ENCODE measurements around the gene GPR32.

GPR32 gene

DNA sequence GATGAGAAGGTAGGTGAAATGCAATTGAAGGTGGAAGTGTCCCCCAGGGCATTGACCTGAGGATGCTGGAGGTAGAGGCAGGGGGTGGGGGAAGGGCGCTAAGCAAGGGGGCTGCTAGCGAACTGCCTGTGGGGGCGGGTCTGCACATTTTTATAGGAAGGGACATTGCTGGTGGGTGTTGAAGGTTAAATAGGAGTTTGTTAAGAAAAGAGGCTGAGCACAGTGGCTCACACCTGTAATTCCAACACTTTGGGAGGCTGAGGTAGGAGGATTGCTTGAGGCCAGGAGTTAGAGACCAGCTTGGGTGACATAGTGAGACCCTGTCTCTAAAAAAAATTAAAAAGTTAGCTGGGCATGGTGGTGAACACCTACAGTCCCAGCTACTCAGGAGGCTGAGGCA lies 14.4 kb downstream of the GPR32 start:
- no peak for DNase-seq

DNA sequence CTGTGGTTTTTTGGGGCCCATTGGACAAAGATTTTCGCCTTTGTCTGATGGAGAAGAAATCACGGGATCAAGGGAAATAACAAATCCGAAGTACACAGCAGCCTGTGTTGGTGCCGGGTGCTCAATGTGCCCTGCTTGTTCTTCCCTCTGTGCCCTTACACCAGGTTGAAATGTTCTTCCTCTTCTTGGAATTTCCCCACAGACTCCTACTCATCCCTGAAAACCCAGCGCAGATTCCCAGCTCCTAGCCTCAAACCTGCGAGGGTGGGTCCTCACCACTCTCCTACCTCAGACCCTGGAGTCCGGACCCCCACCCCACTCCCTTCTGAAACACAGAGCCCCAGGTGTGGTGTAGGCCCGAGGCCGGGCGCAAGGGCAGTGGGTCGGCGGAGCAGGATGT lies 15.1 kb downstream of the GPR32 start:
- DNase-seq = no peak

DNA sequence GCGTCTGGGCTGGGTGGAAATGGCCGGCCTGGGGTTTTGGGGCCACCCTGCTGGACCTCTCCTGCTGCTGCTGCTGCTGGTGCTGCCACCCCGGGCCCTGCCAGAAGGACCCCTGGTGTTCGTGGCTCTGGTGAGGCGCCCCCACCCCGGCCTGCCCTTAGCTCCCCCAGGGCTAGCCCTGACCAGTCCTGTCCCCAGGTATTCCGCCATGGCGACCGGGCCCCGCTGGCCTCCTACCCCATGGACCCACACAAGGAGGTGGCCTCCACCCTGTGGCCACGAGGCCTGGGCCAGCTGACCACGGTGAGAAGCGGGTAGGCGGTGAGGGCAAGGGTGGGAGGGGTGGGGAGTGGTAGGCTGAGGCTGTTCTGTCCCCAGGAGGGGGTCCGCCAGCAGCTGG lies 20.1 kb downstream of the GPR32 start, which contains the start of gene ACP4:
Gene ACP4 (plus strand): TSS at position 20 of the 400 bp plus-strand sequence. CDS start 0 bp downstream, at position 20.
- no peak for DNase-seq

DNA sequence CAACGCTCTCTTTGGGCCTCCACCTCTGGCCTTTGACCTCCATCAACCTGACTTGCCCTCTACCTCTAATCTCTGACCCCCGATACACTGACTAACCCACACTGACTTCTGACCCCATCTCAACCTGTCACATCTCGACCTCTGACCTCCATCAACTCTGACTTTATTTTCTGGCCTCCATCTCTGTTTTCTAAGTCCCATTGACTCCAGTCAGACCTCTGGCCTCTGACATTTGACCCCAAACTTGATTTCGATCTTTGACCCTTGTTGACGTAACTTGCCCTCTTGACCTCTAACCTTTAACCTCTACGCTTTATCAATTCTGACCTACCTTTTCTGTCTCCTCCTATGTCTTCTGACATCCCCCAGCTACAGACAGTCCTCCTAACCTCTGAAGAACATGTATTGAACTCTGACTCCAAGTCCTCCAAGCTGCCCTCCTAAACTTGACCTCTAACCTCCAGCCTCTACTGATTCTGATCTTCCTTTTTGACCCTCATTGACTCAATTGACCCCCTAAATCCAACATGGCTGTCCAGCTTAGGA lies 20.7 kb downstream of the GPR32 start:
- no peak for DNase-seq

DNA sequence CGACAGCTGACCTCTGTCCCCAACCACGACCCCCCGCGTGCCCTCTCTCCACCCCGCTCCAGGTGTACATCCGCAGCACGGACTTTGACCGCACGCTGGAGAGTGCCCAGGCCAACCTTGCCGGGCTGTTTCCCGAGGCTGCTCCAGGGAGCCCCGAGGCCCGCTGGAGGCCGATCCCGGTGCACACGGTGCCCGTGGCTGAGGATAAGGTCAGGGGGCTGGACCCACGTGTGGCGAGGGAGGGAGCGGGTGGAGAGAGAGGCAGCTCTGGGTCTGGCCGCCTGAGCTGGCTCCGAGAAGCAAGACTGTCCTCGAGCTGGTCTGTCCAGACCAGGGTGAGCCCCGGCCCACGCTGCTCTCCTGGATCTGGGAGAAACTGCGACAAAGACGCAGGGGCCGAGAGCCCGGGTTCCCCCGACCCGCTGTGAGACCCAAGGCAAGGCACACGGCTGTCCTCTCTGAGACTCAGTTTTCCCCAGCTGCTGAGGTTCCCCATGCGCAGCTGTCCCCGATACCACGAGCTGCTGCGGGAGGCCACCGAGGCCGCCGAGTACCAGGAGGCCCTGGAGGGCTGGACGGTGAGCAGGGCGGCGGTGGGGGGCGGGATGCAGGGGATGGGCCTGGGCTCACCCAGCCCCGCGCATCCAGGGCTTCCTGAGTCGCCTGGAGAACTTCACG lies 21.5 kb downstream of the GPR32 start:
- DNase-seq = no peak

DNA sequence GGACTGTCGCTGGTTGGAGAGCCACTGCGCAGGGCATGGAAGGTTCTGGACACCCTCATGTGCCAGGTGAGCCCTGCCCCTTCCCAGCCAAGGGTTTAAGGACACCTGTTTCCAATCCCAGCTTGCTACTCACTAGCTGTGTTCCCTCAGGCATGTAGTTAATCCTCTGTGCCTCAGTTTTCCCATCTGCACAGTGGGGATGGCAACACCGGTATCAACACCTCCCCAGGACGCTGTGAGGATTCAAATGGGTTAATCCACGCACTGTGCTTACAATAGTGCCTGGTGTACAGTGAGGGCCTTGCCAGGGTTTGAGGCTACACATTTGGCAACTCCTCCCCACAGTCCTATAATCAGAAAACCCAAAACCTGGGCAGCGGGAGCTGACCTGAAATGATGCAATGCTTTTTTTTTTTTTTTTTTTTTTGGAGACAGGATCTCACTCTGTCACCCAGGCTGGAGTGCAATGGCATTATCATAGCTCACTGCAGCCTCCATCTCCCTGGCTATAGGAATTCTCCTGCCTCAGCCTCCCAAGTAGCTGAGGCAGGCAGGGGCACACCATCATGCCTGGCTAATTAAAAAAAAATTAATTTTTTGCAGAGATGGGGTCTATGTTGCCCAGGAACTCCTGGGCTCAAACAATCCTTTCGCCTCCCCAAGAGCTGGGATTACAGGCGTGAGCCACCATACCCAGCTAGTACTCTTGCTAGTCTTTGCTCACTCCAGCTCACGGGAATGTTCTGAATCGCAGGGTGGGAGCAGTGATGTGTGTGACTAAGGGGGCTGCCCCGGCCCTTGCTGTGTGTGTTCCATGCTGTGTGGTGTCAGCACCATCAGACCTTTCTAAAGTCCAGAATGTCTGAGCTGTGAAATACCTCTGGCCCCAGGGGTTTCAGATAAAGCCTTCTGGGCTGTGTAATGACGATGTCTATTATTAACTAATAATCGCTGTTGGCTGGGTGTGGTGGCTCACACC lies 22.3 kb downstream of the GPR32 start:
- DNase-seq = no peak

DNA sequence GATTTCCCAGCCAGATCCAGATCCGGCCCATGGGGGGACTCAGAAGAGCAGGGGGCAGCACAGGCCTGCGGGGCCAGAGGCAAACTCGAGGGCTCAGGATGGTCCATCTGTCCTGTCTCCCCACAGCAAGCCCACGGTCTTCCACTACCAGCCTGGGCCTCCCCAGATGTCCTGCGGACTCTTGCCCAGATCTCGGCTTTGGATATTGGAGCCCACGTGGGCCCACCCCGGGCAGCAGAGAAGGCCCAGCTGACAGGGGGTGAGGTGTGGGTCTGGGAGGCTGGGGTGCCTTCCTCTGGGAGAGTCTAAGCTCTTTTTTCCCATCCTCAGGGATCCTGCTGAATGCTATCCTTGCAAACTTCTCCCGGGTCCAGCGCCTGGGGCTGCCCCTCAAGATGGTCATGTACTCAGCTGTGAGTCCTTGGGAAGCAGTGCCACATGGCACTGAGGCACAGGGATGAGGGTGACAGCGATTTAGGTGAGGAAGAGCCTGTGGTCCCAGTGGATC lies 23.3 kb downstream of the GPR32 start:
- DNase-seq = no peak

DNA sequence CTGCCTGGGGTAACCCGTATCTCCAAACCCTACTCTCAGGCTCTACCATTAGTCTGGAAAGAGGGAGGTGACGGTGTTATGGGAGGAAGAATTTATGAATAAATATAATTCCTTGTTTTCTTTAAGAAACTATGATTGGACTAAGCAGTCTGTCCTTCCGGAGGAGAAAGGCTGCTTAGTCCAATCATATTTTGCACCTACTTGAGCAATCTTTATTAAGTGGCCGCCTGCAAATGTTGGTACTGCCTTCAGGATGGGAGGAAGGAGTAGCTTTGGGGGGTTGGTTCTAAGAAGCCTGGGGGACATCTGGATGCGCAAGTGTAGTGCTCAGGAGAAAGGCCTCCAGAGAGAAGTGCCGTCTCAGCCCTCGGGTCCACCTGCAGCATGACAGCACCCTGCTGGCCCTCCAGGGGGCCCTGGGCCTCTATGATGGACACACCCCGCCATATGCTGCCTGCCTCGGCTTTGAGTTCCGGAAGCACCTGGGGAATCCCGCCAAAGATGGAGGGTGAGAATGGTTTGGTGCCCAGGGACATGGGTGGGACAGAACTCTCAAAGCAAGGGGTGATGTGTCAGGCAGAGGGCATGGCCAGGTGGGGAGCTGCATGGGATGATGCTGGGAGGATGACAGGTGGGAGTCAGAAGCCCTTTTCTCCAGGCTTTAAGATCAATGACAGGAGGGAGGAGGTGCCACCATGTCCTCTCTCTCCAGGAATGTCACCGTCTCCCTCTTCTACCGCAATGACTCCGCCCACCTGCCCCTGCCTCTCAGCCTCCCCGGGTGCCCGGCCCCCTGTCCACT lies 24.0 kb downstream of the GPR32 start:
- peak; percentile 65 for DNase-seq

DNA sequence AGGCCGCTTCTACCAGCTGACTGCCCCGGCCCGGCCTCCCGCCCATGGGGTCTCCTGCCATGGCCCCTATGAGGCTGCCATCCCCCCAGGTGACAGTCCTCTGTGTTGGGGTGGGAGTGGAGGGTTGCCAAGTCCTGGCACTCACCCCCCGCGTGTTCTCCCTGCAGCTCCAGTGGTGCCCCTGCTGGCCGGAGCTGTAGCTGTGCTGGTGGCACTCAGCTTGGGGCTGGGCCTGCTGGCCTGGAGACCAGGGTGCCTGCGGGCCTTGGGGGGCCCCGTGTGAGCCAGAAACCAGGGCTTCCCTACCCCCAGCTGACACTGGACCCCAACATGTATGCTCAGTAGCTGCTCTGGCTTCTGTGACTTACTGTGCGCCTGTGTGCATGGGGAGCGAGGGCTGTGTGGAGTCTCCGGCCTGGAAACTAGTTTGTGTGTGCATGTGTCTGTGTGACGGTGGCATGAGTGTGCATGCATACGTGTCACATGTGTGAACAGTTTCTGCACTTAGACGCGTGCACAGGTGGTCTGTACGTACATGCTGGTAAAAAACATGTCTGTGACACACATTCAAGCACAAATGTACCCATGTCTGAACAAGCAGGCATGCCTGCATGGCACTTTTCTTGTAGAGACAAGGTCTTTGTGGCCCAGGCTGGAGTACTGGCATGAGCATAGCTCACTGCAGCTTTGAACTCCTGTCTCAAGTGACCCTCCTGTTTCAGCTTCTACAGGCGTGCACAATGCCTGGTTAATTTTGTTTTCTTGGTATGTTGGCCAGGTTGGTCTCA lies 24.8 kb downstream of the GPR32 start:
- DNase-seq = peak; percentile 63

DNA sequence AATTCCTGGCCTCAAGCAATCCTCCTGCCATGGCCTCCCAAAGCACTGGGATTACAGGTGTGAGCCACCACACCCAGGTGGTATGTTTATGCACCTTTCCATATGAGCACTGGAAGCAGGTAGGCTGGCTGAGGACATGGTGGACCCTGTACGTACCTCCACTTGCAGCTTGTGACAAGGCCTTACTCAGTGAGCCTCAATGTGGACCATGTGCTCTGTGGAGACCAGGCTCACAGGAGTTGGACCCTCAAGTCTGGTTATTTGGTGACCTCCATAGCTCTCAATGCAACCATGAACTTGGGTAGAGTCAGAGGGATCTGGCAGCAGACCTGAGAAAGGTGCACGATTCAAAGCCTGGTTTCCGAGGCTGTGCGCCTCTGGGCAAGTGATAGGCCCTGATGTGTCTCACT lies 25.4 kb downstream of the GPR32 start:
- peak; percentile 25 for DNase-seq

DNA sequence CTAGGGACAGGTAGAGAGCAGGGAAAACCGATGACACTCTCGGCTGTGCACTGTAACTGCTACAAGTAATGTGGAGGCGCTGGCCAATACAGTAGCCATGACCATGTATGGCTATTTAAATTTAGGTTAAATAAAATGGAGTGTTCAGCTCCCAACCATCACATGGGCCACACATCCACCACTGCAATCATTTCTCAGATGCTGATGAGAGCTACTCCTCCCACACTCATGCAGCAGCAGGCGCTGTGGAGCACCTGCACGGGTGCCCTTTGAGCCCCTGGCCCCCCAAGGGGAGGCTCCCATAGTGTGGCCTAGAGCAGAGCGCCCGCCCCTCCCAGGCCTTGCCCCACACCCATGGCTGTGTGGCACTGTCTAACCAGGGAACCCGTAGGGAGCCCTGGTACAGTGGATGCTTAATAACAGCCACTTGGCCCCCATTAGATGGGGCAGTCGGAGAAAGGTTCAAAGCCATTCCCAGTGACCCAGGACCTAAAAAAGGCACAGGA lies 25.9 kb downstream of the GPR32 start:
- DNase-seq = peak; percentile 41

DNA sequence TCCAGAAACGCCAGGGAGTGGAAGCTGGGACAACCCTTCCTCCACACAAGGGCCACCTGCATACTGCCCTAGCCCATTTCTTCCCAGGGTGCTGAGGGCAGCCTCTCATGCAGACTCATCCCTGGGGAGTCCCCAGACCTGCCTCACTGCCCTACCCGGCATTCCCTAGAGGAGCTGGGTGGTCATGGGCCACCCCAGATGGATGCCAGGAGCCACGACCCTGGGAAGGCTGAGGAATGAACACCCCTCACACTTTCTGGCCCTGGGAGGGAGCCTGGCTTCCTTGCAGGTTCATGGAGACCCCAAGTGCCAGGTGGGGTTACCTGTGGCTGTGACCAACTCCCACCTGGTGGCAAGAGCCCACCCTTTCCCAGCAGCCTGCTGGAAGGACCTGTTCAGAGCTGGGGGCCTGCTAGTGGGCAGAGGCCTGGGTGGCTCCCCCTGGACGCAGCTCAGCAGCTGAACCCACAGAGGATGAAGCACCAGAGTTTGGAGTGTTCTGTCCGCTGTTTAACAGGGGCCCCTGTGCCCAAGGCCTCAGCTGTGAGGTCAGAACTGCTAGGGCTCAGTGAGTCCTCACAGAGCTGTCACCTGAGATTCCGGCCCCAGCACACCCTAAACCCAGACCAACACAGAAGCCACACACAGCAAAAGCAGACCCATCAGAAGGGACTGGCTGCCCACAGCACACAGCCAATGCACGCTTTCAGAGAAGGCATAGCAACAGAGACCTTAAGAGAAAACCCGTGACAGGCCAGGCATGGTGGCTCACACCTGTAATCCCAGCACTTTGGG lies 26.6 kb downstream of the GPR32 start:
- DNase-seq = no peak

DNA sequence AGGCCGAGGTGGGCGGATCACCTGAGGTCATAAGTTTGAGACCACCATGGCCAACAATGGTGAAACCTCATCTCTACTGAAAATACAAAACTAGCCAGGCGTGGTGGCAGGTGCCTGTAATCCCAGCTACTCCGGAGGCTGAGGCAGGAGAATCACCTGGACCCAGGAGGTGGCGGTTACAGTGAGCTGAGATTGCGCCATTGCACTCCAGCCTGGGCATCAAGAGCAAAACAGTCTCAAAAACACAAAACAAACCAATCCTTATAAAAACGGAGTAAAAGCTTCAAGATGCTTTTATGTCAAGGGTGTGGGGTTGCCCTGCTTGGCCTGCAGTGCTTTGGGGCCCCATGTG lies 27.1 kb downstream of the GPR32 start:
- DNase-seq = no peak

DNA sequence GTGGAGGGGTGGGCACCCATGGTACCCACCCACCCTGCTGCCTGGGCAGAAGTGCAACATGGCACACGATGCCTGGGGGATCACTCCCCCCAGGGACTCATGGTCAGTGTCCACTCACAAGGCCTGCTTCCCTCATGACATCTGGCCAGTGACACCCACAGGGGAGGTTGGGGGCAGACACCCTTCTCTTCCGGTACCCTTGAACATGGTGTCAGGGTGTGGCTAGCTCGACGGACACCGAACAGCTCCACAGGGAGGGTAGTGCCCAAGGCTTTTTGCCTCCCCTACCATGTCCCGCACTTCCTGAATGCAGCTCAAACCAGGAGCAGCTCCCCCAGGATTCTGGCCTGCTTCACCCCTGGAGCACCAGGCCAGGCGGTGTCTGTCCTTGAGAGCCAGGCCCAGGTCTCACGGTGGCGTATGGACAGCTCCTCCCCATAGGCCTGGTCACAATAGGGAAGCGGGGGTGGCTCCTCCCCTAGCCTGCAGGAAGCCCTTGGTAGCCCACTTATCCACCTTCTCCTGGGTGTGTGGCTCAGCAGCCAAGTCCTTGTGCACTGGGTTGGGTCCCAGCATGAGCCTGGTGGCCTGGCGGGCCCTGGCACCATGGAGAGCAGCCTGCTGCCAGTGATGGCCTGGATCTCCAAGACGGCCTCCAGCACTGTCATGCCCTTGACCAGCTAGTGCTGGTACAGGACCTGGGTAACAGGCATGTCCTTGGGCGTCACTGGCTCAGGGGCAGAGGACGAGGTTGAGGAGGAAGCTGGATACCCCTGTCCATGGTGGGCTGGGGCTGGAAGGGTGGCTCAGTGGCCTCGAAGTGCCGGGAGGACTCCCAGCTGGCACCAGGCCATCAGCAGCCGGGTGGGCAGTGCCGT lies 27.8 kb downstream of the GPR32 start:
- no peak for DNase-seq

DNA sequence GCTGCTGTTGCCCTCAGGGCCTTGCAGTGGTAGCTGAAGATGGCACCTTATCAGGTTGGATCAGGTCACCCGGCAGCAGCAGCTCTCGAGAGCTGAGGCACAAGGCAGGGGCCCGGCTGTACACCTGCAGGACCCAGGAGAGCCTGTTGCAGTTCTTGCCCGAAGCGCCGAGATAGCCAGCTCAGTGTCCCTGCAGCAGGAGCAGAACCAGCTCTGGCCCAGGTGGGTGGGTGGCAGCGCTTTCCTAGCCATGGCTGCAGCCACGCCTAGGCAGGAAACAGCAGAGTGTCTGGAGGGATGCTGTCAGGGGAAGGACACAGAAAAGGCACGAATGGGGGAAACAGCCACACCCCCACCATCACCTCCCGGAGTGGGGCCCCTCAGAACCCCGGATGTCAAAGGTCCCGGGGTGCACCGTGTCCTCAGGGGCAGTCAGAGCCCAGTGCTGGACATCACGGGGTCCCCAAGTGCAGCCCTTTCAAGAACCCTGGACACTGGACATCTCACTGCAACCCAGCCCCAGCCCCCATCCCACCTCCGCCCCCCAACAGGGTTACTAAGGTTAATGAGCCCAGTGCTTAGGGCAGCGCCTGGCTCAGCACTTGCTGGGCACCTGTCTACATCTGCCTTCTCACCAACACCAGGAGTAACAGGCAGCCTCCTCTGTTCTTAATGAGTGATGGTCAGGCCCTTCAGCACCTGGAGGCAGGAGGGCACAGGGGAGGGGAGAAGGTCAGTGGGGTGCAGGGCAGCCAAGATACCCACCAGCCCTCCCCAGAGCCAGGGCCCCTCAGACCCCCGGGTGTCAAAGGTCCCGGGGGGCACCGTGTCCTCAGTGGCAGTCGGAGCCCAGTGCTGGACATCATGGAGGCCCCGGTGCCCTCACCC lies 28.6 kb downstream of the GPR32 start:
- DNase-seq = no peak

DNA sequence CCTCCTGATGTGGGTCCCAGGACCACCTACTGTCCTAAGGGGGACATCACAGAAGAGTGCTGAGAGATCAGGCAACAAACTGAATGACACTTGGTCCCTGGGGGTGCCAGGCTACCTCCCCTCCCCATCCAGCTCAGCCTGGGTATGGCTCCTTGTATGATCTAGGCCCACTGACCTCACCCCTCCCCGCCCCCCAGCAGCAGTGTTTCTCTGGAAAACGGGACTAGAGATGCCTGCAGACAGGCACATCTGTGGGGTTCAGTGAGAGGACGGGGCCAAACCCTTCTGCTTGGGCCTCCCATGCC lies 29.2 kb downstream of the GPR32 start:
- no peak for DNase-seq

DNA sequence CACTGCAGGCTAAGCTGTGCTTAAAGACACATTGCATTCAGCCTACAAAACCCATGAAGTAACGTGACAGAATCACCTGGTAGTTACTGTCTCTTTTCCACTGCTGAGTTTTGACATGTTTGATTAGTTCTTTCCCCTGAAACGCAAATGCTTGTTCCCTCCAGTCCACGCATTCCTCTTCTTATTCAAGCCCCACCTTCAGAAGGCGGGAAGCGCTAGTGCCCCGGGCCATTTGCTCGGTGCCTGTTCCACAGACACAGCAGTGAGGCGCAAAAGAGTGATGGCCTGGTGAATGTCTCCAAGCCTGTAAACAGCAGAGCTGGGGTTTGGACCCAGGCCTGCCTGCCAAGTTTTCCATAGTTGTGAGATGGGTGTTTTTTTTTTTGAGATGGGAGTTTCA lies 30.8 kb downstream of the GPR32 start:
- no peak for DNase-seq

DNA sequence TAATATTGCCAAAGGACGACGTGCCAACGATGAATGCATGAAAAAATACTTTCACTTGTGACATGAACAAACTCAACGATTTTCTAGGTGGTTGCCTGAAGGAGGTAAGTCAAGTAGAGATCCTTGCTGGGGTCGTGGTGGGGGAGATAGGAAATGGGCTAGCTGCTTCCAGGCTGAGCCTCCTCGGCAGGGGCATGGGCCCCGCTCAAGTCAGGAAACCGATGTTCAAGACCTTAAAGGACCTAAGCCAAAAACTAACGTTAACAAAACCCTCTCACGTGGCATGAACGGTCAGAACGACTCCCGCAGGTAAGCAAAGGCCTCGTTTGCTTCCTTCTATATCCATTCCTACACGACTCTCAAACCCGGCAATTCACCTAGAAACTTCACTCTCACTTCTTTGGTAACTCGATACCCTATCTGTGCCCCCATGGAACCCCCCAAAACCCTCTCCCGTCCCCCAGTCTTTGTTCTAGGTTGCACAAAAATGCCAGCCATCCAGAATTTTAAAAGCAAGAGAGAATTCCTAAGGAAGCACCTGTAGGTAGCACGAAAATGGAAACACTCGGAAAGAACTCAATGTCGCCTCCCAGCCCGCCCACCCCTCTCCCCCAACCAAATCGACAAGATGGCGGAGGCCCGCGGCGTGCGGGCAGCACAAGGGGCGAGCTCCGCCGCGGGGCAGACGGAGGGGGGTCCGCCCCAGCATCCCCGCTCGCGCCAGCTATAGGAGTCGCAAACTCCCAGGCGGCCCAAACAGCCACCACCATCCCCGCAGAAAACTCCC lies 33.6 kb downstream of the GPR32 start:
- peak; percentile 62 for DNase-seq
